HUDEP-2 (cell line): ENCODE data around the gene RAB9A.
"Not testable (repeated sequence)": the region's sequence is repeated elsewhere in the genome, so short reads cannot be mapped to it uniquely, and the experiment has no call there.

Source experiments
- DNase-seq, 76 experiments: peaks; one replicate each; lab custom pipeline; 2025; ENCODE audit not compliant: unreplicated experiment in 76 of 76; lab: John Stamatoyannopoulos, UW

The RAB9A gene

GRCh38 chrX:13688958-13689740 is at the start of gene RAB9A:
Gene RAB9A (plus strand): TSS chrX:13689128. CDS start chrX:13708747, 19,619 bp downstream.
- peak in 74 of 76 experiments; percentile 0 to 81 (median 54) for DNase-seq

GRCh38 chrX:13641684-13642083 is 47.2 kb upstream of the RAB9A start:
- not testable (repeated sequence) for DNase-seq

GRCh38 chrX:13645464-13646153 is 43.3 kb upstream of the RAB9A start:
- DNase-seq, result peak in 2 of 76 experiments; percentile 0 to 4

- peak in 67 of 76 experiments; percentile 0 to 69 (median 33) for DNase-seq
Measured at GRCh38 chrX:13646154-13646549, 42.8 kb upstream of the RAB9A start.

- peak; percentile 1 to 95 (median 85) for DNase-seq
Measured at GRCh38 chrX:13647709-13648212, 41.2 kb upstream of the RAB9A start.

GRCh38 chrX:13648336-13648735 is 40.6 kb upstream of the RAB9A start:
- peak in 11 of 76 experiments; percentile 0 to 21 (median 1) for DNase-seq

GRCh38 chrX:13649838-13650237 is 39.1 kb upstream of the RAB9A start:
- DNase-seq, result no peak

GRCh38 chrX:13650318-13650717 is 38.6 kb upstream of the RAB9A start:
- no peak for DNase-seq

- no peak for DNase-seq
Measured at GRCh38 chrX:13651150-13651549, 37.8 kb upstream of the RAB9A start.

- DNase-seq, result peak in 1 of 76 experiments; percentile 13
Measured at GRCh38 chrX:13652287-13652793, 36.6 kb upstream of the RAB9A start.

- peak; percentile 1 to 94 (median 86) for DNase-seq
Measured at GRCh38 chrX:13652850-13653693, 35.9 kb upstream of the RAB9A start, which contains the start of gene TCEANC. Gene TCEANC (plus strand): TSS chrX:13653141. CDS start chrX:13662509, 9,368 bp downstream.

- peak in 1 of 76 experiments; percentile 0 for DNase-seq
Measured at GRCh38 chrX:13654116-13654515, 34.8 kb upstream of the RAB9A start.

GRCh38 chrX:13655674-13656073 is 33.3 kb upstream of the RAB9A start:
- DNase-seq, result no peak

- DNase-seq, result peak in 22 of 76 experiments; percentile 0 to 45 (median 10)
Measured at GRCh38 chrX:13658602-13659001, 30.3 kb upstream of the RAB9A start.

- no peak for DNase-seq
Measured at GRCh38 chrX:13659063-13659462, 29.9 kb upstream of the RAB9A start.

- no peak for DNase-seq
Measured at GRCh38 chrX:13661735-13662288, 27.1 kb upstream of the RAB9A start.

GRCh38 chrX:13662355-13662791 is 26.6 kb upstream of the RAB9A start:
- DNase-seq, result no peak

GRCh38 chrX:13664020-13664419 is 24.9 kb upstream of the RAB9A start:
- DNase-seq, result no peak

GRCh38 chrX:13666836-13667235 is 22.1 kb upstream of the RAB9A start:
- no peak for DNase-seq

GRCh38 chrX:13667919-13668318 is 21.0 kb upstream of the RAB9A start:
- no peak for DNase-seq
